HL-60 (cell line): ENCODE results near the gene POLR1B.
A peak's percentile ranks its signal among the peaks of the same experiment; 100 is the strongest.
"Not testable (repeated sequence)": the region's sequence is repeated elsewhere in the genome, so short reads cannot be mapped to it uniquely, and the experiment has no call there.

Experiments used
- POLR2AphosphoS5 ChIP-seq: IDR thresholded peaks from 2 replicates; pipeline ENCODE4 v1.6.1; 2012; ENCODE audit warnings: low read depth
- TF ChIP-seq, protein P1 (sequence below): IDR thresholded peaks from one replicate; pipeline ENCODE4 v1.5.1; 2011; ENCODE audit warnings: low read length, control low read depth, inconsistent platforms; ENCODE audit not compliant: insufficient read depth

DNA sequence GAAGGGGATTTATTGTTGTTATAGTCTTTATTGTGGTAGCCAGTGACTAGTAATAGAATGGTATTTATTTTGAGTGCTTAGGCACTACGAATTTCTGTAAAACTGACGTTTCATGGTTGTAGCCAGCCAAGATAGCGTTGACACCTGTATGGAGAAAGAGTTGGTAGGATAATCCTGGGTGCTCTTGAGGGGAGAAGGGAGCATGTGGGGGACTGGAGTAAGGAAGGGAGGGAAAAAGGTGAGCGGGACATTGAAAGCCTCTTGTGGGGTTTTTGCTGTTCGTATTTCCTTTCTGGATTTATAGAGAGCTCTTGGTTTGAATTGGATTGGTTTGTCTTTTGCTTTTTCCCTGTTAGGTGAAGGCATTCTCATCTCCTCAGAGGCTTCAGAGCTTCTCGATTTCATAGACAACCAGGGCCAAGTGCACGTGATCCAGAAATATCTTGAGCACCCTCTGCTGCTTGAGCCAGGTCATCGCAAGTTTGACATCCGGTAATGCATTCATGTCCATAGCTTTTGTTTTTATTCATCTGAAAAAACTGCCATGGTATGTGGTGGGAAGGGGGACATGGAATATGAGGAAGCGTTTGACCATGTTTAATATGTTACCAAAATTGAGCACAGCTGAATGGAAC, 41.3 kb upstream of the POLR1B start:
- not testable (repeated sequence) for TF ChIP-seq POLR2AphosphoS5
- TF ChIP-seq, protein P1, sequence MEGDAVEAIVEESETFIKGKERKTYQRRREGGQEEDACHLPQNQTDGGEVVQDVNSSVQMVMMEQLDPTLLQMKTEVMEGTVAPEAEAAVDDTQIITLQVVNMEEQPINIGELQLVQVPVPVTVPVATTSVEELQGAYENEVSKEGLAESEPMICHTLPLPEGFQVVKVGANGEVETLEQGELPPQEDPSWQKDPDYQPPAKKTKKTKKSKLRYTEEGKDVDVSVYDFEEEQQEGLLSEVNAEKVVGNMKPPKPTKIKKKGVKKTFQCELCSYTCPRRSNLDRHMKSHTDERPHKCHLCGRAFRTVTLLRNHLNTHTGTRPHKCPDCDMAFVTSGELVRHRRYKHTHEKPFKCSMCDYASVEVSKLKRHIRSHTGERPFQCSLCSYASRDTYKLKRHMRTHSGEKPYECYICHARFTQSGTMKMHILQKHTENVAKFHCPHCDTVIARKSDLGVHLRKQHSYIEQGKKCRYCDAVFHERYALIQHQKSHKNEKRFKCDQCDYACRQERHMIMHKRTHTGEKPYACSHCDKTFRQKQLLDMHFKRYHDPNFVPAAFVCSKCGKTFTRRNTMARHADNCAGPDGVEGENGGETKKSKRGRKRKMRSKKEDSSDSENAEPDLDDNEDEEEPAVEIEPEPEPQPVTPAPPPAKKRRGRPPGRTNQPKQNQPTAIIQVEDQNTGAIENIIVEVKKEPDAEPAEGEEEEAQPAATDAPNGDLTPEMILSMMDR = peak; percentile 10
